ENCODE measurements around the gene EML6.

GRCh38 chr2:55003706-55004639, 280.5 kb downstream of the EML6 start:
- TF ChIP-seq, protein P1, sequence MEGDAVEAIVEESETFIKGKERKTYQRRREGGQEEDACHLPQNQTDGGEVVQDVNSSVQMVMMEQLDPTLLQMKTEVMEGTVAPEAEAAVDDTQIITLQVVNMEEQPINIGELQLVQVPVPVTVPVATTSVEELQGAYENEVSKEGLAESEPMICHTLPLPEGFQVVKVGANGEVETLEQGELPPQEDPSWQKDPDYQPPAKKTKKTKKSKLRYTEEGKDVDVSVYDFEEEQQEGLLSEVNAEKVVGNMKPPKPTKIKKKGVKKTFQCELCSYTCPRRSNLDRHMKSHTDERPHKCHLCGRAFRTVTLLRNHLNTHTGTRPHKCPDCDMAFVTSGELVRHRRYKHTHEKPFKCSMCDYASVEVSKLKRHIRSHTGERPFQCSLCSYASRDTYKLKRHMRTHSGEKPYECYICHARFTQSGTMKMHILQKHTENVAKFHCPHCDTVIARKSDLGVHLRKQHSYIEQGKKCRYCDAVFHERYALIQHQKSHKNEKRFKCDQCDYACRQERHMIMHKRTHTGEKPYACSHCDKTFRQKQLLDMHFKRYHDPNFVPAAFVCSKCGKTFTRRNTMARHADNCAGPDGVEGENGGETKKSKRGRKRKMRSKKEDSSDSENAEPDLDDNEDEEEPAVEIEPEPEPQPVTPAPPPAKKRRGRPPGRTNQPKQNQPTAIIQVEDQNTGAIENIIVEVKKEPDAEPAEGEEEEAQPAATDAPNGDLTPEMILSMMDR (optimal IDR thresholded peaks at IDR 0.05 in 1 of 3, IDR thresholded peaks at IDR 0.05 in 1 of 3, conservative IDR thresholded peaks at IDR 0.05 in 1 of 3; ENCODE audit: extremely low read depth in 1 of 3, insufficient read depth in 2 of 3, low read length in 3 of 3) = no peak
- no peak for TF ChIP-seq EZH2 (IDR thresholded peaks at IDR 0.05; ENCODE audit: low read length)

Data from keratinocyte (primary cell).